Measurements from ENCODE around the gene HOPX. TPM values are rescaled to one million over a fixed set of nuclear protein-coding genes. Genes with fewer than 3 reads are reported as not detected.

Gene HOPX
- total RNA-seq, 2 donors from 2014 or later, result 2.0 to 3.1 TPM

- no peaks in the 10 kb centered on the region for H3K9me3 ChIP-seq
- H3K36me3 ChIP-seq, result no peaks in the 10 kb centered on the region
- no peak for ATAC-seq (ENCODE audit: insufficient number of reproducible peaks, low FRiP score, low read depth)
- H3K4me1 ChIP-seq (ENCODE audit: control insufficient read depth in 1 of 2, low read depth in 2 of 2), result no peaks in the 10 kb centered on the region
- no peak overlapping the region for H3K4me3 ChIP-seq
- no peak overlapping the region for H3K27ac ChIP-seq
- no peaks in the 10 kb centered on the region for H3K27me3 ChIP-seq (replicated peaks; ENCODE audit: insufficient read depth)
- TF ChIP-seq CTCF (IDR thresholded peaks at IDR 0.05), result no peak
- no peak for DNase-seq (ENCODE audit: low spot score)
These were observed 53.7 kb downstream of the HOPX start for GRCh38 chr4:56627375-56627774.

GRCh38 chr4:56626963-56627362 is 54.1 kb downstream of the HOPX start:
- no peaks in the 10 kb centered on the region for H3K36me3 ChIP-seq
- no peak for TF ChIP-seq CTCF (IDR thresholded peaks at IDR 0.05)
- H3K27me3 ChIP-seq (replicated peaks; ENCODE audit: insufficient read depth), result no peaks in the 10 kb centered on the region
- no peaks in the 10 kb centered on the region for H3K9me3 ChIP-seq
- no peak for ATAC-seq (ENCODE audit: insufficient number of reproducible peaks, low FRiP score, low read depth)
- H3K4me1 ChIP-seq (ENCODE audit: control insufficient read depth in 1 of 2, low read depth in 2 of 2), result no peaks in the 10 kb centered on the region
- H3K27ac ChIP-seq, result no peak overlapping the region
- DNase-seq (ENCODE audit: low spot score), result no peak
- no peak overlapping the region for H3K4me3 ChIP-seq

GRCh38 chr4:56626420-56626819 is 54.7 kb downstream of the HOPX start:
- no peak for TF ChIP-seq CTCF (IDR thresholded peaks at IDR 0.05)
- H3K4me1 ChIP-seq (ENCODE audit: control insufficient read depth in 1 of 2, low read depth in 2 of 2), result no peaks in the 10 kb centered on the region
- no peak overlapping the region for H3K4me3 ChIP-seq
- no peaks in the 10 kb centered on the region for H3K27me3 ChIP-seq (replicated peaks; ENCODE audit: insufficient read depth)
- no peak overlapping the region for H3K27ac ChIP-seq
- H3K9me3 ChIP-seq, result no peaks in the 10 kb centered on the region
- H3K36me3 ChIP-seq, result no peaks in the 10 kb centered on the region
- ATAC-seq (ENCODE audit: insufficient number of reproducible peaks, low FRiP score, low read depth) (no peak), DNase-seq (ENCODE audit: low spot score) (no peak)

GRCh38 chr4:56622176-56622575 is 58.9 kb downstream of the HOPX start:
- no peak overlapping the region for H3K4me3 ChIP-seq
- DNase-seq (ENCODE audit: low spot score) (no peak), ATAC-seq (ENCODE audit: insufficient number of reproducible peaks, low FRiP score, low read depth) (no peak)
- TF ChIP-seq CTCF (IDR thresholded peaks at IDR 0.05), result no peak
- no peak overlapping the region for H3K27ac ChIP-seq
- H3K27me3 ChIP-seq (replicated peaks; ENCODE audit: insufficient read depth), result no peaks in the 10 kb centered on the region
- no peaks in the 10 kb centered on the region for H3K36me3 ChIP-seq
- H3K9me3 ChIP-seq, result no peaks in the 10 kb centered on the region
- H3K4me1 ChIP-seq (ENCODE audit: control insufficient read depth in 1 of 2, low read depth in 2 of 2), result no peaks in the 10 kb centered on the region

GRCh38 chr4:56619816-56620215 is 61.3 kb downstream of the HOPX start:
- Histone ChIP-seq H3K27ac (no peak overlapping the region), H3K4me1 (ENCODE audit: control insufficient read depth in 1 of 2, low read depth in 2 of 2) (no peaks in the 10 kb centered on the region), H3K9me3 (no peaks in the 10 kb centered on the region), H3K36me3 (no peaks in the 10 kb centered on the region), H3K27me3 (replicated peaks; ENCODE audit: insufficient read depth) (no peaks in the 10 kb centered on the region), H3K4me3 (no peak overlapping the region)
- DNase-seq (ENCODE audit: low spot score) (no peak), ATAC-seq (ENCODE audit: insufficient number of reproducible peaks, low FRiP score, low read depth) (no peak)
- TF ChIP-seq CTCF (IDR thresholded peaks at IDR 0.05), result no peak
